Left lung (tissue), 10 donors: Measurements from ENCODE around the gene ENOX1. TPM values are rescaled to one million over a fixed set of nuclear protein-coding genes. Genes with fewer than 3 reads are reported as not detected.

Source experiments
- ATAC-seq: fragments of 200-7000 bp; cut with Tn5 transposase; one replicate; pipeline ENCODE4 v1.9.1; 2020; ENCODE audit warnings: moderate library complexity
- DNase-seq, 4 donors: peaks; one replicate each; pipeline ENCODE4 v3.0.0-alpha.2; 2013 to 2020
- H3K27ac ChIP-seq, 2 donors: fragments of 200-600 bp; sonication (generic) in 1 of 2; one replicate each; pipeline versions ENCODE4 v1.5.0 to v1.8.0; 2020 to 2021
- H3K27me3 ChIP-seq, 2 donors: fragments of 200-600 bp; sonication (generic) in 1 of 2; one replicate each; pipeline versions ENCODE4 v1.5.0 to v1.8.0; 2020 to 2021
- H3K36me3 ChIP-seq, 2 donors: fragments of 200-600 bp; sonication (generic) in 1 of 2; one replicate each; pipeline versions ENCODE4 v1.5.0 to v1.8.0; 2020 to 2021
- H3K4me1 ChIP-seq, 2 donors: fragments of 200-600 bp; one replicate each; pipeline ENCODE4 v1.8.0; 2021
- H3K4me3 ChIP-seq, 2 donors: fragments of 200-600 bp; sonication (generic) in 1 of 2; one replicate each; pipeline versions ENCODE4 v1.5.0 to v1.8.0; 2020 to 2021; ENCODE audit warnings: mild to moderate bottlenecking in 1 of 2
- H3K9me3 ChIP-seq, 2 donors: fragments of 200-600 bp; sonication (generic) in 1 of 2; one replicate each; pipeline versions ENCODE4 v1.5.0 to v1.8.0; 2020 to 2021
- CTCF ChIP-seq, 2 donors: fragments of 200-600 bp; sonication (generic) in 1 of 2; IDR thresholded peaks; one replicate each; pipeline versions ENCODE4 v1.5.0 to v1.8.0; 2021; ENCODE audit warnings: antibody characterized with exemption in 2 of 2
- intact Hi-C, 2 donors: fragments of 100-400 bp; cut with DNase I; formaldehyde crosslinking; loops; one replicate each; pipeline versions ENCODE4 v1.11.2 to v1.14.2; 2022
- polyA plus RNA-seq, 6 donors: library from polyadenylated mRNA; unstranded; fragments of 120-200 nt; gene quantifications; one replicate each; pipeline ENCODE4 v1.2.1, GENCODE V29; 2013; ENCODE audit not compliant: insufficient read length in 6 of 6
- total RNA-seq, 2 donors: library from RNA; stranded (reverse); fragmentation: NEBNext Ultra II Directional; extraction: Animal tissue kit (Norgen Biotek cat#: 25700); gene quantifications; one replicate each; pipeline ENCODE4 v1.2.1, GENCODE V29; 2021
- donor health status: DM: no; HTN: yes; CAD: no.
- donor health status: DM: no; HTN: no; CAD: no.

The ENOX1 gene
- total and polyA plus RNA-seq, 8 donors: 1.5 to 9.0 (median 6.8) TPM

DNA sequence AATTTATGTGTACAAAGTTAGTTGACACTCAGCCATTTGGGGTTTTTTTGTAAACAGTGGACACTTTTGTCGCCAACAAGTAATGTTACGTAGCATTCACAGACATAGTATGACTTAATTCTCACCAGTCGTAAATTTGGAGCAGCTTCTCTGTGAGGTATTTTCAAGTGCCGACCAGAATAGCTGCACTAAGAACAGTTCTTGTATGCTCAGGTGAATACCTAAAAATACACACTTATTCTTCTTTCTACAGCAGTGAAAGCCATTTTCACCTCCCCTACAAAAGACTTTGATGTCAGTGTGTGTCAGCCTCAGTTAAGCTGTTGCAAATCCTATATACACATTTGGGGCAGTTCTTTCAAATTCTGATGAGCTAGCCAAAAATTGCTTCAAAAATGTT lies 206.5 kb downstream of the ENOX1 start:
- no peak overlapping the region for H3K4me3 ChIP-seq
- H3K4me1 ChIP-seq: no peaks in the 10 kb centered on the region
- H3K36me3 ChIP-seq: no peaks in the 10 kb centered on the region
- ATAC-seq: no peak
- DNase-seq: no peak
- H3K27ac ChIP-seq: no peak overlapping the region
- intact Hi-C loops: no loop called here
- no peaks in the 10 kb centered on the region for H3K9me3 ChIP-seq
- no peak for TF ChIP-seq CTCF (IDR thresholded peaks at IDR 0.05)
- no peaks in the 10 kb centered on the region for H3K27me3 ChIP-seq

DNA sequence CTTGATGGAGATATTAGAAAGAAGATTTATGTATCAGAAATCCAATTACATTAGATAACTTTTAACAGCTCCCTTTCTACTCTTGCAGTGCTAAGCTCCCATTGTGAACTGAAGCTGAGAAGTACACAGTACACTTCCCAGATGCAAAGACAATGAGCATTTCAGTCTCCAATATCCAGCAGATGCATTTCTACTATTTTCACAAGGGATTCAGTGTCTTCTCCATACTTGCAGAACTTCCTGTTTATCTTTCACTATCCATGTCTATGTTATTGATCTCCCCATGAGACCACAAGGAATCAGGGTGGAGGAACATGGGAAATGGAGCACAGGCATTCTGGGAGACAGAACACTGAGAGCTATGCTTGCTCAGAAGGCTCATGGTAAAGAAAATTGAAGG lies 207.5 kb downstream of the ENOX1 start:
- intact Hi-C loops: no loop called here
- no peaks in the 10 kb centered on the region for H3K9me3 ChIP-seq
- no peak for TF ChIP-seq CTCF (IDR thresholded peaks at IDR 0.05)
- H3K4me3 ChIP-seq: no peak overlapping the region
- no peak overlapping the region for H3K27ac ChIP-seq
- H3K27me3 ChIP-seq: no peaks in the 10 kb centered on the region
- DNase-seq (no peak), ATAC-seq (no peak)
- no peaks in the 10 kb centered on the region for H3K36me3 ChIP-seq
- no peaks in the 10 kb centered on the region for H3K4me1 ChIP-seq

- Histone ChIP-seq H3K27ac (no peak overlapping the region), H3K36me3 (no peaks in the 10 kb centered on the region), H3K4me3 (no peak overlapping the region), H3K9me3 (no peaks in the 10 kb centered on the region), H3K27me3 (no peaks in the 10 kb centered on the region), H3K4me1 (no peaks in the 10 kb centered on the region)
- TF ChIP-seq CTCF (IDR thresholded peaks at IDR 0.05): no peak
- DNase-seq: no peak
- intact Hi-C loops: no loop called here
- no peak for ATAC-seq
Observed at GRCh38 chr13:43574605-43575004, 212.2 kb downstream of the ENOX1 start.

DNA sequence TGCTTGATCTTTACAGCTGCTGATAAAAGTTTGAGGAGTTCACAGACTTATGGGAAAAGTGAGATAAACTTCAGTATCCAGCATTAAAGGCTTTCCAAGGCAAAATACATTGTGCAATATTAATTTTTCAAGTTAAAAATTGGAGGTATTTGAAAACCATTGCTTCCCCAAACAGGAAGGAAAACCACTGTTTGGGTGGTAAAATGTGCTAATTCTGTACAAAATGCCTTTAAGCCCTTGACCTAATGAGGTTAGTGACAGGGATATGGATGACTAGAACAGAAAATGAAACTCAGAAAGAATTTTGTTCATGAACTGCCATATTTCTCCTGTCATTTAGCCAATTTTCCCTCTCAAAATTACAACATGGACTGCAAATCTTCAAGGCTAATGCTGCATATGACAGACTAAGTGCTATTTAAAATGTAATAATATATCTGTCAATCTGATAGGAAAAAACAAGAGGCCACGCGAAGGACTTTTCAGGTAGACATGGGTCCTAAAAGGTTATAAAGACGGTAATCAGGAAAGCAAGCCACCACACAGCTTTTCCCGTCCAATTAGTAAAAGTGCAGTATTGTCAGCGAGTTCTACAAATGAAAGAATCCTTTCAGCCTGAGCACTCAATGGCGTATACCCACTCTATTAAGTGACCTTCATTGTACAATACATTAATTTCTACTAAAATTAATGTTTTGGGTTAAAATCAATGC lies 212.8 kb downstream of the ENOX1 start:
- no peaks in the 10 kb centered on the region for H3K27me3 ChIP-seq
- H3K4me1 ChIP-seq: no peaks in the 10 kb centered on the region
- H3K27ac ChIP-seq: no peak overlapping the region
- TF ChIP-seq CTCF (IDR thresholded peaks at IDR 0.05): no peak
- H3K36me3 ChIP-seq: no peaks in the 10 kb centered on the region
- ATAC-seq (no peak), DNase-seq (no peak)
- intact Hi-C loops: no loop called here
- no peaks in the 10 kb centered on the region for H3K9me3 ChIP-seq
- H3K4me3 ChIP-seq: no peak overlapping the region

GRCh38 chr13:43573361-43573740 lies 213.4 kb downstream of the ENOX1 start:
- no peak for TF ChIP-seq CTCF (IDR thresholded peaks at IDR 0.05)
- H3K27me3 ChIP-seq: no peaks in the 10 kb centered on the region
- no peak for DNase-seq

More at GRCh38 chr13:43573361-43573740, 213.4 kb downstream of the ENOX1 start:
- Histone ChIP-seq H3K4me1 (no peaks in the 10 kb centered on the region), H3K27ac (no peak overlapping the region), H3K9me3 (no peaks in the 10 kb centered on the region), H3K36me3 (no peaks in the 10 kb centered on the region), H3K4me3 (no peak overlapping the region)
- intact Hi-C loops: no loop called here
- peak; percentile 40 for ATAC-seq
